HCT116 (cell line): ENCODE results near the gene WIPF3. TPM values are rescaled to one million over a fixed set of nuclear protein-coding genes. Genes with fewer than 3 reads are reported as not detected.

Source experiments
- ATAC-seq: fragments of 200-7000 bp; cut with Tn5 transposase; 2 replicates; pipeline ENCODE4 v1.9.1; 2020; ENCODE audit warnings: mild to moderate bottlenecking, moderate library complexity
- BruUV-seq: library from RNA; stranded (reverse); fragments of 400-500 nt; replicated peaks from 2 replicates; lab custom pipeline; 2021; lab: Mats Ljungman, UMichigan
- CTCF ChIA-PET: fragments of 300-600 bp; sonication (Branson Sonifier 250); formaldehyde crosslinking; loops from one replicate; lab custom pipeline; 2021; ENCODE audit warnings: antibody characterized with exemption; lab: Charles Lee
- POLR2A ChIA-PET: fragments of 300-600, 350-600 bp; sonication (Branson Sonifier 250); formaldehyde crosslinking; loops from one replicate; lab custom pipeline; 2021; ENCODE audit warnings: antibody characterized with exemption; lab: Charles Lee
- RAD21 ChIA-PET, 2 experiments: fragments of 300-600 bp; sonication (Branson Sonifier 250); formaldehyde crosslinking; loops; one replicate each; lab custom pipeline; 2023; ENCODE audit warnings: low total read pairs in 2 of 2; ENCODE audit not compliant: uncharacterized antibody in 2 of 2, unreplicated experiment in 2 of 2, low non-redundant PET in 1 of 2; lab: Charles Lee
- DNase-seq: peaks from one replicate; pipeline ENCODE4 v3.0.0-alpha.2; 2010; ENCODE audit warnings: low read depth, low spot score
- H2AFZ ChIP-seq: fragments of 200-600 bp; shearing (Covaris generic), sonication (generic); 2 replicates; pipeline ENCODE4 v1.6.1; 2017; ENCODE audit warnings: low read depth, mixed run types, mixed read lengths, antibody characterized with exemption, low read length; ENCODE audit not compliant: poor library complexity, severe bottlenecking
- H3K27ac ChIP-seq: 2 replicates; pipeline ENCODE4 v1.5.1; 2012; ENCODE audit warnings: low read depth, low read length
- H3K27me3 ChIP-seq: fragments of 200-600 bp; sonication (generic); 2 replicates; pipeline ENCODE4 v1.6.1; 2016; ENCODE audit warnings: mixed run types, low read length, mixed read lengths; ENCODE audit not compliant: insufficient read depth
- H3K36me3 ChIP-seq, 2 experiments: fragments of 200-500 bp in 1 of 2; fragments of 200-600 bp in 1 of 2; sonication (Bioruptor generic) in 1 of 2; sonication (generic) in 1 of 2; 2 replicates each; pipeline versions ENCODE4 v1.5.1 to v1.6.1; 2014 to 2016; ENCODE audit warnings: low read length in 2 of 2, inconsistent platforms in 1 of 2, mixed read lengths in 1 of 2, mixed run types in 1 of 2; ENCODE audit not compliant: insufficient read depth in 2 of 2, control insufficient read depth in 1 of 2
- H3K4me1 ChIP-seq, 2 experiments: fragments of 200-600 bp in 1 of 2; sonication (generic) in 1 of 2; 2 replicates each; pipeline versions ENCODE4 v1.5.1 to v1.6.1; 2012 to 2017; ENCODE audit warnings: low read length in 2 of 2, inconsistent platforms in 1 of 2, mild to moderate bottlenecking in 1 of 2, mixed read lengths in 1 of 2, mixed run types in 1 of 2, moderate library complexity in 1 of 2; ENCODE audit not compliant: insufficient read depth in 2 of 2, control insufficient read depth in 1 of 2
- H3K4me2 ChIP-seq: fragments of 200-600 bp; sonication (generic); 2 replicates; pipeline ENCODE4 v1.6.1; 2017; ENCODE audit warnings: mixed run types, low read length, mixed read lengths
- H3K4me3 ChIP-seq, 2 experiments: fragments of 200-600 bp in 1 of 2; sonication (generic) in 1 of 2; replicated peaks in 1 of 2; 2 replicates each; pipeline ENCODE4 v1.5.1; 2011 to 2016; ENCODE audit warnings: low read length in 2 of 2, control low read depth in 1 of 2, low read depth in 1 of 2, mild to moderate bottlenecking in 1 of 2, mixed read lengths in 1 of 2, mixed run types in 1 of 2
- H3K79me2 ChIP-seq: fragments of 200-600 bp; sonication (generic); 2 replicates; pipeline ENCODE4 v1.6.1; 2017; ENCODE audit warnings: mild to moderate bottlenecking, mixed run types, low read length, moderate library complexity, mixed read lengths; ENCODE audit not compliant: insufficient read depth
- H3K9ac ChIP-seq: fragments of 200-600 bp; sonication (generic); 2 replicates; pipeline ENCODE4 v1.6.1; 2016; ENCODE audit warnings: low read length, mixed read lengths
- H3K9me2 ChIP-seq: fragments of 200-600 bp; sonication (generic), shearing (Covaris generic); 2 replicates; pipeline ENCODE4 v1.6.1; 2017; ENCODE audit warnings: mixed run types, mild to moderate bottlenecking, moderate library complexity; ENCODE audit not compliant: insufficient read depth
- H3K9me3 ChIP-seq, 2 experiments: fragments of 200-500 bp in 1 of 2; fragments of 200-600 bp in 1 of 2; sonication (Bioruptor generic) in 1 of 2; sonication (generic) in 1 of 2; 2 replicates each; pipeline ENCODE4 v1.6.1; 2014 to 2017; ENCODE audit warnings: low read length in 2 of 2, mixed read lengths in 2 of 2, inconsistent platforms in 1 of 2, low read depth in 1 of 2, mild to moderate bottlenecking in 1 of 2, mixed run types in 1 of 2, moderate library complexity in 1 of 2; ENCODE audit not compliant: control insufficient read depth in 1 of 2, insufficient read depth in 1 of 2
- H4K20me1 ChIP-seq: fragments of 200-600 bp; sonication (generic), shearing (Covaris generic); 2 replicates; pipeline ENCODE4 v1.6.1; 2017; ENCODE audit warnings: mixed run types, mild to moderate bottlenecking, moderate library complexity; ENCODE audit not compliant: insufficient read depth
- ATF3 ChIP-seq: IDR thresholded peaks from 2 replicates; pipeline ENCODE4 v1.6.1; 2012
- CBX3 ChIP-seq: IDR thresholded peaks from 2 replicates; pipeline ENCODE4 v1.6.1; 2012; ENCODE audit warnings: low read depth
- CEBPB ChIP-seq: IDR thresholded peaks from 2 replicates; pipeline ENCODE4 v1.6.1; 2012; ENCODE audit warnings: low read depth
- CTCF ChIP-seq, 3 experiments: fragments of 200-600 bp in 1 of 3; sonication (generic) in 1 of 3; IDR thresholded peaks in 2 of 3; conservative IDR thresholded peaks in 1 of 3; 2 replicates each; pipeline ENCODE4 v1.5.1; 2012 to 2017; ENCODE audit warnings: low read depth in 2 of 3, low read length in 2 of 3, antibody characterized with exemption in 1 of 3, borderline replicate concordance in 1 of 3, control low read depth in 1 of 3, mild to moderate bottlenecking in 1 of 3, mixed read lengths in 1 of 3, mixed run types in 1 of 3, moderate library complexity in 1 of 3; ENCODE audit not compliant: insufficient read depth in 1 of 3
- EGR1 ChIP-seq: IDR thresholded peaks from 2 replicates; pipeline ENCODE4 v1.6.1; 2012; ENCODE audit warnings: low read depth
- ELF1 ChIP-seq: IDR thresholded peaks from 2 replicates; pipeline ENCODE4 v1.6.1; 2012; ENCODE audit warnings: low read depth, borderline replicate concordance
- EZH2 ChIP-seq: fragments of 200-600 bp; sonication (generic); IDR thresholded peaks from 2 replicates; pipeline ENCODE4 v1.6.1; 2017; ENCODE audit warnings: antibody characterized with exemption, mixed run types
- FOSL1 ChIP-seq: IDR thresholded peaks from 2 replicates; pipeline ENCODE4 v1.6.1; 2012; ENCODE audit warnings: low read depth
- JUND ChIP-seq: IDR thresholded peaks from 2 replicates; pipeline ENCODE4 v1.6.1; 2012
- POLR2A ChIP-seq: IDR thresholded peaks from 2 replicates; pipeline ENCODE4 v1.7.0; 2011; ENCODE audit warnings: borderline replicate concordance; ENCODE audit not compliant: insufficient read depth, insufficient read length; ENCODE audit errors: extremely low read depth
- POLR2AphosphoS5 ChIP-seq: IDR thresholded peaks from 2 replicates; pipeline ENCODE4 v1.6.1; 2011; ENCODE audit warnings: mild to moderate bottlenecking, low read depth, low read length, moderate library complexity
- RAD21 ChIP-seq: IDR thresholded peaks from 2 replicates; pipeline ENCODE4 v1.6.1; 2012; ENCODE audit warnings: low read depth, mild to moderate bottlenecking
- REST ChIP-seq: IDR thresholded peaks from 2 replicates; pipeline ENCODE4 v1.6.1; 2012; ENCODE audit warnings: low read depth
- SIN3A ChIP-seq: IDR thresholded peaks from 2 replicates; pipeline ENCODE4 v1.6.1; 2012; ENCODE audit warnings: low read depth
- SP1 ChIP-seq: IDR thresholded peaks from 2 replicates; pipeline ENCODE4 v1.6.1; 2012; ENCODE audit warnings: low read depth
- SRF ChIP-seq: IDR thresholded peaks from 2 replicates; pipeline ENCODE4 v1.6.1; 2012; ENCODE audit warnings: low read depth
- TCF7L2 ChIP-seq: IDR thresholded peaks from 2 replicates; pipeline ENCODE4 v1.7.0; 2011; ENCODE audit warnings: borderline replicate concordance, inconsistent platforms; ENCODE audit not compliant: insufficient read depth, insufficient read length; ENCODE audit errors: extremely low read depth
- ZBTB33 ChIP-seq: IDR thresholded peaks from 2 replicates; pipeline ENCODE4 v1.6.1; 2011; ENCODE audit warnings: mild to moderate bottlenecking, low read length, moderate library complexity; ENCODE audit not compliant: insufficient replicate concordance; ENCODE audit errors: extremely low read depth
- ZFX ChIP-seq: fragments of 450-650 bp; IDR thresholded peaks from 2 replicates; pipeline ENCODE4 v1.6.1; 2017
- ZNF274 ChIP-seq: fragments of 200-500 bp; sonication (Bioruptor generic); IDR thresholded peaks from 2 replicates; pipeline ENCODE4 v1.6.1; 2014; ENCODE audit warnings: mild to moderate bottlenecking, low read depth, low read length, inconsistent platforms
- intact Hi-C: fragments of 100-400 bp; cut with micrococcal nuclease; formaldehyde crosslinking; loops from 2 replicates; pipeline ENCODE4 v1.10.0; 2022
- total RNA-seq: library from RNA; stranded (reverse); gene quantifications from one replicate; pipeline ENCODE4 v1.2.1, GENCODE V29; 2021; ENCODE audit not compliant: unreplicated experiment

Gene WIPF3
- total RNA-seq, 1 experiment from 2014 or later = 8.6 TPM

GRCh38 chr7:29783671-29784070 is 22.6 kb upstream of the WIPF3 start:
- ChIA-PET POLR2A (no interaction called here), CTCF (no interaction called here), RAD21 (no interaction called here)
- DNase-seq = no peak
- Histone ChIP-seq H3K27me3 (peaks cover 8% of the 10 kb centered on the region; the same call in 1 of the 2 replicates), H3K9ac (no peak overlapping the region), H3K9me2 (no peaks in the 10 kb centered on the region), H3K4me2 (no peak overlapping the region), H3K9me3 (no peaks in the 10 kb centered on the region), H3K27ac (no peak overlapping the region), H4K20me1 (no peaks in the 10 kb centered on the region), H3K36me3 (no peaks in the 10 kb centered on the region), H3K79me2 (no peaks in the 10 kb centered on the region), H3K4me1 (no peaks in the 10 kb centered on the region), H2AFZ (no peak overlapping the region), H3K4me3 (no peak overlapping the region)
- no TSS peak for BruUV-seq
- TF ChIP-seq POLR2A (no peak), ZBTB33 (no peak), ZFX (no peak), EZH2 (no peak), CTCF (IDR thresholded peaks at IDR 0.05 in 2 of 3, conservative IDR thresholded peaks at IDR 0.05 in 1 of 3; ENCODE audit: borderline replicate concordance in 1 of 3, insufficient read depth in 1 of 3, low read depth in 2 of 3, low read length in 2 of 3) (no peak), SIN3A (no peak), ELF1 (no peak), TCF7L2 (no peak), SP1 (no peak), FOSL1 (no peak), REST (no peak), CEBPB (no peak), ZNF274 (no peak), JUND (no peak), SRF (no peak), RAD21 (no peak), EGR1 (no peak), ATF3 (no peak), POLR2AphosphoS5 (no peak), CBX3 (no peak)
- intact Hi-C loops = no loop called here
- no peak for ATAC-seq
